Measurements from ENCODE around the gene FXYD1. TPM values are rescaled to one million over a fixed set of nuclear protein-coding genes. Genes with fewer than 3 reads are reported as not detected.

Gene FXYD1
- total RNA-seq, 1 donor from 2014 or later: not detected

DNA sequence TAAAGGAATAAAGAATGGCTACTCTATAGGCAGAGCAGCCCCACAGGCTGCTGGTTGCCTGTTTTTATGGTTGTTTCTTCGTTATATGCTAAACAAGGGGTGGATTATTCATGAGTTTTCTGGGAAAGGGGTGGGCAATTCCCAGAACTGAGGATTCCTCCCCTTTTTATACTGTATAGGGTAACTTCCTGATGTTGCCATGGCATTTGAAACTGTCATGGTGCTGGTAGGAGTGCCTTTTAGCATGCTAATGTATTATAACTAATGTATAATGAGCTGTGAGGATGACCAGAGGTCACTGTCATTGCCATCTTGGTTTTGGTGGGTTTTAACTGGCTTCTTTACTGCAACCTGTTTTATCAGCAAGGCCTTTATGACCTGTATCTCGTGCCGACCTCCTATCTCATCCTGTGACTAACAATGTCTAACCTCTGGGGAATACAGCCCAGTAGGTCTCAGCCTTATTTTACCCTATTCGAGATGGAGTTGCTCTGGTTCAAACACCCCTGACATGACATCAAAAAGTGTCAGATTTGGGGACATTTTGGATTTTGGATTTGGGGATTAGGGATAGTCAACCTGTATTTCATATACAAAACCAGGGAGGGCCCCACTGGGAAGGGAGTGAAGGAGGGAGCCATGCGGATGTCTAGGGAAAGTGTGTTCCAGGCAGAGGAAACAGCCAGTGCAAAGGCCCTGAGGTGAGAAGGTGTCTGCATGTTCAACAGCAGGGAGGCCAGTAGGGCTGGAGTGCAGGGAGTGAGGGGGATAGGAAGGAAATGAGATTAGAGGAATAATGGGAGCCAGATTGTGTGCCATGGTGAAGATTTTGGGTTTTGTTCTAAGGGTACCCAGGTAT lies 26.8 kb downstream of the FXYD1 start:
- peaks cover 3% of the 10 kb centered on the region for H3K27me3 Mint-ChIP-seq (ENCODE audit: unreplicated experiment)

GRCh38 chr19:35166100-35167063 lies 27.8 kb downstream of the FXYD1 start:
- DNase-seq (ENCODE audit: low spot score): no peak
- TF ChIP-seq, protein P1, sequence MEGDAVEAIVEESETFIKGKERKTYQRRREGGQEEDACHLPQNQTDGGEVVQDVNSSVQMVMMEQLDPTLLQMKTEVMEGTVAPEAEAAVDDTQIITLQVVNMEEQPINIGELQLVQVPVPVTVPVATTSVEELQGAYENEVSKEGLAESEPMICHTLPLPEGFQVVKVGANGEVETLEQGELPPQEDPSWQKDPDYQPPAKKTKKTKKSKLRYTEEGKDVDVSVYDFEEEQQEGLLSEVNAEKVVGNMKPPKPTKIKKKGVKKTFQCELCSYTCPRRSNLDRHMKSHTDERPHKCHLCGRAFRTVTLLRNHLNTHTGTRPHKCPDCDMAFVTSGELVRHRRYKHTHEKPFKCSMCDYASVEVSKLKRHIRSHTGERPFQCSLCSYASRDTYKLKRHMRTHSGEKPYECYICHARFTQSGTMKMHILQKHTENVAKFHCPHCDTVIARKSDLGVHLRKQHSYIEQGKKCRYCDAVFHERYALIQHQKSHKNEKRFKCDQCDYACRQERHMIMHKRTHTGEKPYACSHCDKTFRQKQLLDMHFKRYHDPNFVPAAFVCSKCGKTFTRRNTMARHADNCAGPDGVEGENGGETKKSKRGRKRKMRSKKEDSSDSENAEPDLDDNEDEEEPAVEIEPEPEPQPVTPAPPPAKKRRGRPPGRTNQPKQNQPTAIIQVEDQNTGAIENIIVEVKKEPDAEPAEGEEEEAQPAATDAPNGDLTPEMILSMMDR (IDR thresholded peaks at IDR 0.05; ENCODE audit: unreplicated experiment): no peak
- Mint-ChIP-seq H3K4me3 (ENCODE audit: unreplicated experiment) (peak overlapping the region; percentile 83), H3K9me3 (ENCODE audit: unreplicated experiment) (no peaks in the 10 kb centered on the region), H3K4me1 (ENCODE audit: unreplicated experiment) (no peaks in the 10 kb centered on the region), H3K36me3 (ENCODE audit: low read depth, unreplicated experiment) (peaks cover 55% of the 10 kb centered on the region), H3K27me3 (ENCODE audit: unreplicated experiment) (peaks cover 3% of the 10 kb centered on the region), H3K27ac (ENCODE audit: unreplicated experiment) (no peak overlapping the region)

More for the DNA sequence above, 26.8 kb downstream of the FXYD1 start:
- Mint-ChIP-seq H3K36me3 (ENCODE audit: low read depth, unreplicated experiment) (peaks cover 64% of the 10 kb centered on the region), H3K27ac (ENCODE audit: unreplicated experiment) (no peak overlapping the region), H3K4me1 (ENCODE audit: unreplicated experiment) (no peaks in the 10 kb centered on the region), H3K4me3 (ENCODE audit: unreplicated experiment) (peak overlapping the region; percentile 74), H3K9me3 (ENCODE audit: unreplicated experiment) (no peaks in the 10 kb centered on the region)
- TF ChIP-seq, protein P1 (IDR thresholded peaks at IDR 0.05; ENCODE audit: unreplicated experiment): no peak
- DNase-seq (ENCODE audit: low spot score): no peak

DNA sequence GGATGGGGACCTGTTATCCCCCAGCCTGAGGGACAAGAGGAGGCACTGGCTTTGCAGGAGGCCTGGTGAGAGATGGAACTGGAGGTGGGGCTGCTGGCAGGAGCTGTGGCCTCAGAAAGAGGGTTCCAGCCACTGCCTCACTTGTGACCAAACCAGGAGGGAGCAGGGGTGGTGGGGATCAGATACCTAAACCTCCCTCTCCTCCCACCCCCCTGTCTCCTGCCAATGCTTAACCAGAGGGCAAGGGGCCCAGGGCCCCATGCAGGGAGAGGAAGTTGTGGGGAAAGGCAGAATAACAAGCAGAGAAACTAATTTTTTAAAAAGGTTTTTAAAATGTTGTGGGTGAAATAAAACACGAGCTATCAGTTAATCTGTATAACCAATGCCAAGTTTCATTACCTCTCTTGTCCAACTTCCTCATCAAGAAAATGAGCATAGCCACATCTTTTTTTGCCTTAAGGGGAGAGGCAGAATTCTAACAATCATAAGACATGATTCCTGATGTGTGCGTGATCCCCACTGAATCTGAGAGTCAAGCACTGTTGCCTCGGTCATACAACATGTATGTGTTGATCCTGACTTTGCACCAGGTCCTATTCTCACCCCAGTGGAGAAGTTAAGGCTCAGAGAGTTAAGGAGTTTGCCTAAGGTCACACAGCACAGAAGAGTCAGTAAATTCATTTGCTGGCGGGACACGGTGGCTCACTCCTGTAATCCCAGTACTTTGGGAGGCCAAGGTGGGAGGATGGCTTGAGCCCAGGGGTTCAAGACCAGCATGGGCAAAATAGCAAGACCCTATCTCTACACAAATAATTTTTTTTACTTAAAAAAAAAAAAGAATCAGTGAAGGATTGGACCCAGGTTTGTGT lies 28.9 kb downstream of the FXYD1 start:
- Mint-ChIP-seq H3K9me3 (ENCODE audit: unreplicated experiment) (no peaks in the 10 kb centered on the region), H3K36me3 (ENCODE audit: low read depth, unreplicated experiment) (peaks cover 46% of the 10 kb centered on the region), H3K27ac (ENCODE audit: unreplicated experiment) (no peak overlapping the region), H3K4me3 (ENCODE audit: unreplicated experiment) (no peak overlapping the region), H3K27me3 (ENCODE audit: unreplicated experiment) (peaks cover 3% of the 10 kb centered on the region), H3K4me1 (ENCODE audit: unreplicated experiment) (no peaks in the 10 kb centered on the region)
- no peak for DNase-seq (ENCODE audit: low spot score)
- TF ChIP-seq, protein P1 (IDR thresholded peaks at IDR 0.05; ENCODE audit: unreplicated experiment): no peak

DNA sequence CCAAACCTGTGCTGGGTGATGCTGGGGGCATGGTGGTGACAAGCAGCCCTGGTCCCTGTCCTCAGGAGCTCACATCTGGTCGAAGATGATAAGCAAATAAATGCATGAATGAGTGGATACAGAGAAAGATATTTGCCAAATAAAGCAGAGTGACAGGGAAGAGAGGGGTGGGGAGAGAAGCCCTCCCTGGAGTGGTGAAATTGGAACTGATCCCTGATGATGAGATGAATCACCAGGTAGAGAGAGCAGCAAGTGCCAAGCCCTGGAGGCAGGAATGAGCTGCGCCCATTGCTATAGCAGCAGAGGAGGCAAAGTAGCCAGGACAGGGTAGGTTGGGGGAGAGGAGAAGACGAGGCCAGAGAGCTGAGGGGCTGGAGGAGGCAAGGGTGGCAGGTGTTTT lies 29.6 kb downstream of the FXYD1 start:
- no peaks in the 10 kb centered on the region for H3K9me3 Mint-ChIP-seq (ENCODE audit: unreplicated experiment)

More for the DNA sequence above, 29.6 kb downstream of the FXYD1 start:
- DNase-seq (ENCODE audit: low spot score): no peak
- Mint-ChIP-seq H3K4me1 (ENCODE audit: unreplicated experiment) (no peaks in the 10 kb centered on the region), H3K36me3 (ENCODE audit: low read depth, unreplicated experiment) (peaks cover 39% of the 10 kb centered on the region), H3K27me3 (ENCODE audit: unreplicated experiment) (peaks cover under 1% of the 10 kb centered on the region), H3K4me3 (ENCODE audit: unreplicated experiment) (no peak overlapping the region), H3K27ac (ENCODE audit: unreplicated experiment) (no peak overlapping the region)
- TF ChIP-seq, protein P1 (IDR thresholded peaks at IDR 0.05; ENCODE audit: unreplicated experiment): no peak
